HepG2 (cell line): ENCODE results near the gene FAM234B.

Experiments used
- GABPA ChIP-seq, 2 experiments: IDR thresholded peaks; 2 replicates each; pipeline ENCODE4 v1.6.1; 2011 to 2016; ENCODE audit warnings: low read depth in 2 of 2, low read length in 1 of 2, missing biosample characterization in 1 of 2, missing genetic modification characterization in 1 of 2
- HIVEP1 ChIP-seq: sonication (generic); formaldehyde crosslinking; IDR thresholded peaks from 2 replicates; pipeline ENCODE4 v1.4.0; 2020; ENCODE audit warnings: mild to moderate bottlenecking, missing genetic modification reagents
- MAFK ChIP-seq, 2 experiments: IDR thresholded peaks in 1 of 2; conservative IDR thresholded peaks in 1 of 2; 2 replicates each; pipeline ENCODE4 v1.6.1; 2011; ENCODE audit warnings: improper control_type of control experiment in 2 of 2, low read length in 2 of 2
- RELA ChIP-seq: sonication (generic); formaldehyde crosslinking; IDR thresholded peaks from 2 replicates; pipeline ENCODE4 v1.4.0; 2020; ENCODE audit warnings: missing genetic modification reagents
- SKI ChIP-seq: fragments of 450-650 bp; IDR thresholded peaks from one replicate; pipeline ENCODE4 v1.6.1; 2018; ENCODE audit warnings: mild to moderate bottlenecking; ENCODE audit not compliant: partially characterized antibody
- ZNF660 ChIP-seq: sonication (generic); formaldehyde crosslinking; IDR thresholded peaks from 2 replicates; pipeline ENCODE4 v1.5.1; 2020; ENCODE audit warnings: mild to moderate bottlenecking, low read depth, missing genetic modification reagents, borderline replicate concordance
- ZNF672 ChIP-seq: sonication (generic); formaldehyde crosslinking; IDR thresholded peaks from 2 replicates; pipeline ENCODE4 v1.8.1; 2022; ENCODE audit warnings: missing genetic modification reagents
- TF ChIP-seq, protein P1 (sequence below): sonication (generic); formaldehyde crosslinking; IDR thresholded peaks from 2 replicates; pipeline ENCODE4 v1.5.0; 2020; ENCODE audit warnings: missing genetic modification reagents
- TF ChIP-seq, protein P2 (sequence below), 2 experiments: IDR thresholded peaks; 2 replicates each; pipeline ENCODE4 v1.6.1; 2011 to 2012; ENCODE audit warnings: low read length in 2 of 2, borderline replicate concordance in 1 of 2, low read depth in 1 of 2, mild to moderate bottlenecking in 1 of 2, moderate library complexity in 1 of 2

DNA sequence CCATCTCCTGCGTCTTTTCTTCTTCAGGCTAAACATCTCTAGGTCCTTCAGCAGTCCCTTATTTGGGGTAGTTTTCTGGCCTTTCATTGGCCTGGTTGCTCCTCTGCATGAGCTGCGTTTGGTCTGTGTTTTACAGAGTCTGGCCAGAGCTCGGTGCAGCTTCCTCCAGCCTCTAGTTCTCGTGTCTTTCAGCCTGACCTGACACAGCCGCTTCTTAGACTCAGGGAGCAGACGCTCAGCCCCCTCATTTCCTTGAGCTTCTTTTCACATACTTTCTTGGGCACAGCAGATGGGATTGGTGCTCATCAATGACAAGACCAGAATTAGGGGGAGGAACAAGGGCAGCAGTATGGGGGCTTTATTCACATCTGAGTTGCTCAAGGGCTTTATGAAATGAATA, 72.8 kb downstream of the FAM234B start:
- TF ChIP-seq, protein P1, sequence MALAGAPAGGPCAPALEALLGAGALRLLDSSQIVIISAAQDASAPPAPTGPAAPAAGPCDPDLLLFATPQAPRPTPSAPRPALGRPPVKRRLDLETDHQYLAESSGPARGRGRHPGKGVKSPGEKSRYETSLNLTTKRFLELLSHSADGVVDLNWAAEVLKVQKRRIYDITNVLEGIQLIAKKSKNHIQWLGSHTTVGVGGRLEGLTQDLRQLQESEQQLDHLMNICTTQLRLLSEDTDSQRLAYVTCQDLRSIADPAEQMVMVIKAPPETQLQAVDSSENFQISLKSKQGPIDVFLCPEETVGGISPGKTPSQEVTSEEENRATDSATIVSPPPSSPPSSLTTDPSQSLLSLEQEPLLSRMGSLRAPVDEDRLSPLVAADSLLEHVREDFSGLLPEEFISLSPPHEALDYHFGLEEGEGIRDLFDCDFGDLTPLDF: no peak
- no peak for TF ChIP-seq SKI
- TF ChIP-seq ZNF660 (CRISPR knock-in tag): no peak
- TF ChIP-seq MAFK (conservative IDR thresholded peaks at IDR 0.05 in 1 of 2, IDR thresholded peaks at IDR 0.05 in 1 of 2; ENCODE audit: low read length in 2 of 2): no peak
- no peak for TF ChIP-seq ZNF672 (CRISPR knock-in tag)
- TF ChIP-seq RELA (CRISPR knock-in tag): no peak
- TF ChIP-seq, protein P2, sequence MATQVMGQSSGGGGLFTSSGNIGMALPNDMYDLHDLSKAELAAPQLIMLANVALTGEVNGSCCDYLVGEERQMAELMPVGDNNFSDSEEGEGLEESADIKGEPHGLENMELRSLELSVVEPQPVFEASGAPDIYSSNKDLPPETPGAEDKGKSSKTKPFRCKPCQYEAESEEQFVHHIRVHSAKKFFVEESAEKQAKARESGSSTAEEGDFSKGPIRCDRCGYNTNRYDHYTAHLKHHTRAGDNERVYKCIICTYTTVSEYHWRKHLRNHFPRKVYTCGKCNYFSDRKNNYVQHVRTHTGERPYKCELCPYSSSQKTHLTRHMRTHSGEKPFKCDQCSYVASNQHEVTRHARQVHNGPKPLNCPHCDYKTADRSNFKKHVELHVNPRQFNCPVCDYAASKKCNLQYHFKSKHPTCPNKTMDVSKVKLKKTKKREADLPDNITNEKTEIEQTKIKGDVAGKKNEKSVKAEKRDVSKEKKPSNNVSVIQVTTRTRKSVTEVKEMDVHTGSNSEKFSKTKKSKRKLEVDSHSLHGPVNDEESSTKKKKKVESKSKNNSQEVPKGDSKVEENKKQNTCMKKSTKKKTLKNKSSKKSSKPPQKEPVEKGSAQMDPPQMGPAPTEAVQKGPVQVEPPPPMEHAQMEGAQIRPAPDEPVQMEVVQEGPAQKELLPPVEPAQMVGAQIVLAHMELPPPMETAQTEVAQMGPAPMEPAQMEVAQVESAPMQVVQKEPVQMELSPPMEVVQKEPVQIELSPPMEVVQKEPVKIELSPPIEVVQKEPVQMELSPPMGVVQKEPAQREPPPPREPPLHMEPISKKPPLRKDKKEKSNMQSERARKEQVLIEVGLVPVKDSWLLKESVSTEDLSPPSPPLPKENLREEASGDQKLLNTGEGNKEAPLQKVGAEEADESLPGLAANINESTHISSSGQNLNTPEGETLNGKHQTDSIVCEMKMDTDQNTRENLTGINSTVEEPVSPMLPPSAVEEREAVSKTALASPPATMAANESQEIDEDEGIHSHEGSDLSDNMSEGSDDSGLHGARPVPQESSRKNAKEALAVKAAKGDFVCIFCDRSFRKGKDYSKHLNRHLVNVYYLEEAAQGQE (IDR thresholded peaks at IDR 0.05; ENCODE audit: borderline replicate concordance in 1 of 2, low read depth in 1 of 2, low read length in 2 of 2): no peak
- TF ChIP-seq HIVEP1 (CRISPR knock-in tag): no peak
- TF ChIP-seq GABPA (IDR thresholded peaks at IDR 0.05; ENCODE audit: low read depth, low read length): no peak
- no peak for TF ChIP-seq GABPA (CRISPR knock-in tag; IDR thresholded peaks at IDR 0.05; ENCODE audit: low read depth)
